ENCODE measurements around the gene NUP155.

- no peak for TF ChIP-seq CTCF (IDR thresholded peaks at IDR 0.05)
- TF ChIP-seq EP300 (IDR thresholded peaks at IDR 0.05): no peak
- TF ChIP-seq POLR2A (IDR thresholded peaks at IDR 0.05): no peak
Observed at GRCh38 chr5:37326536-37326935, 44.4 kb downstream of the NUP155 start.
